ENCODE measurements around the gene SMARCD1. TPM values are rescaled to one million over a fixed set of nuclear protein-coding genes. Genes with fewer than 3 reads are reported as not detected.

SMARCD1 gene
- total and polyA plus RNA-seq, 2 experiments from 2014 or later = 124 to 287 TPM

DNA sequence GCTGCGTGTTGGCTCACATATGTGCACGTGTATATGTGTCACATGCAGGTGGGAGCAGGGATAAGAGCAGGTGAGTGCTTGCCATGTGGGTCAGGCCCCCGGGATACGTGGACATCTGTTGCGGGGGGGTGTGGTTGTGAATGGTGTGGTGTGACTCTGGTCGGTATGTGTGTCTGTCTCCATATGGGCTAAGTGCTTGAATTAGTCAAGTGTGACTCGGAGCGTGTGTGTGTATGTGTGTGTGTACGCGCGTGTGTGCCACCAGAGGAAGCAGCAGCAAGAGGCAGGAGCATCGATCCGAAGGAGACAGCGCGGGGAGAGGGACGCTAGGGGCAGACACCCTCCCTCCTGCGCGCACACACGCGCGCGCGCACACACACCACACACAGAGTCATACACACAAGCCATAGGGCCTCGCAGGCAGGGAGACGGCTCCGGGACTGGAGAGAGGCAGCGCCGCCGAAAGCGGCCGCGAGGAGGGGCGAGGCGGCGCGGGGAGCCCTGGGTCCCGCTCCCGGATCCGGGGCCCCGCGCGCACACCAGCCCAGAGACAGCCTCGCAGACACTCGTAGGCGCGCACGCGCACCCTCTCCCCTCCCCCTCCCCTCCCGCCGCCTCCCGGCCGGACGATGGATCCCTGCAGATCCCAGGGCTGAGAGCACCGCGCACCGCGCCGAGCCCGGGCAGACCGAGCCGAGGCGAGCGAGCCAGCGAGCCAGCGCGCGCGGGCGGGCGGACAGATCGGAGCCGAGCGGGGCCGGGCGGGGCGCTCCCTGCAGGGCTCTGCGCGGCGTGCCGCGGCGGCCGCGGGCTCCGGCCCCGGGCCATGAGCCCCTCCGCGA is 27.9 kb upstream of the SMARCD1 start, which contains the start of gene ASIC1 (continued):
- TF ChIP-seq, protein P1, sequence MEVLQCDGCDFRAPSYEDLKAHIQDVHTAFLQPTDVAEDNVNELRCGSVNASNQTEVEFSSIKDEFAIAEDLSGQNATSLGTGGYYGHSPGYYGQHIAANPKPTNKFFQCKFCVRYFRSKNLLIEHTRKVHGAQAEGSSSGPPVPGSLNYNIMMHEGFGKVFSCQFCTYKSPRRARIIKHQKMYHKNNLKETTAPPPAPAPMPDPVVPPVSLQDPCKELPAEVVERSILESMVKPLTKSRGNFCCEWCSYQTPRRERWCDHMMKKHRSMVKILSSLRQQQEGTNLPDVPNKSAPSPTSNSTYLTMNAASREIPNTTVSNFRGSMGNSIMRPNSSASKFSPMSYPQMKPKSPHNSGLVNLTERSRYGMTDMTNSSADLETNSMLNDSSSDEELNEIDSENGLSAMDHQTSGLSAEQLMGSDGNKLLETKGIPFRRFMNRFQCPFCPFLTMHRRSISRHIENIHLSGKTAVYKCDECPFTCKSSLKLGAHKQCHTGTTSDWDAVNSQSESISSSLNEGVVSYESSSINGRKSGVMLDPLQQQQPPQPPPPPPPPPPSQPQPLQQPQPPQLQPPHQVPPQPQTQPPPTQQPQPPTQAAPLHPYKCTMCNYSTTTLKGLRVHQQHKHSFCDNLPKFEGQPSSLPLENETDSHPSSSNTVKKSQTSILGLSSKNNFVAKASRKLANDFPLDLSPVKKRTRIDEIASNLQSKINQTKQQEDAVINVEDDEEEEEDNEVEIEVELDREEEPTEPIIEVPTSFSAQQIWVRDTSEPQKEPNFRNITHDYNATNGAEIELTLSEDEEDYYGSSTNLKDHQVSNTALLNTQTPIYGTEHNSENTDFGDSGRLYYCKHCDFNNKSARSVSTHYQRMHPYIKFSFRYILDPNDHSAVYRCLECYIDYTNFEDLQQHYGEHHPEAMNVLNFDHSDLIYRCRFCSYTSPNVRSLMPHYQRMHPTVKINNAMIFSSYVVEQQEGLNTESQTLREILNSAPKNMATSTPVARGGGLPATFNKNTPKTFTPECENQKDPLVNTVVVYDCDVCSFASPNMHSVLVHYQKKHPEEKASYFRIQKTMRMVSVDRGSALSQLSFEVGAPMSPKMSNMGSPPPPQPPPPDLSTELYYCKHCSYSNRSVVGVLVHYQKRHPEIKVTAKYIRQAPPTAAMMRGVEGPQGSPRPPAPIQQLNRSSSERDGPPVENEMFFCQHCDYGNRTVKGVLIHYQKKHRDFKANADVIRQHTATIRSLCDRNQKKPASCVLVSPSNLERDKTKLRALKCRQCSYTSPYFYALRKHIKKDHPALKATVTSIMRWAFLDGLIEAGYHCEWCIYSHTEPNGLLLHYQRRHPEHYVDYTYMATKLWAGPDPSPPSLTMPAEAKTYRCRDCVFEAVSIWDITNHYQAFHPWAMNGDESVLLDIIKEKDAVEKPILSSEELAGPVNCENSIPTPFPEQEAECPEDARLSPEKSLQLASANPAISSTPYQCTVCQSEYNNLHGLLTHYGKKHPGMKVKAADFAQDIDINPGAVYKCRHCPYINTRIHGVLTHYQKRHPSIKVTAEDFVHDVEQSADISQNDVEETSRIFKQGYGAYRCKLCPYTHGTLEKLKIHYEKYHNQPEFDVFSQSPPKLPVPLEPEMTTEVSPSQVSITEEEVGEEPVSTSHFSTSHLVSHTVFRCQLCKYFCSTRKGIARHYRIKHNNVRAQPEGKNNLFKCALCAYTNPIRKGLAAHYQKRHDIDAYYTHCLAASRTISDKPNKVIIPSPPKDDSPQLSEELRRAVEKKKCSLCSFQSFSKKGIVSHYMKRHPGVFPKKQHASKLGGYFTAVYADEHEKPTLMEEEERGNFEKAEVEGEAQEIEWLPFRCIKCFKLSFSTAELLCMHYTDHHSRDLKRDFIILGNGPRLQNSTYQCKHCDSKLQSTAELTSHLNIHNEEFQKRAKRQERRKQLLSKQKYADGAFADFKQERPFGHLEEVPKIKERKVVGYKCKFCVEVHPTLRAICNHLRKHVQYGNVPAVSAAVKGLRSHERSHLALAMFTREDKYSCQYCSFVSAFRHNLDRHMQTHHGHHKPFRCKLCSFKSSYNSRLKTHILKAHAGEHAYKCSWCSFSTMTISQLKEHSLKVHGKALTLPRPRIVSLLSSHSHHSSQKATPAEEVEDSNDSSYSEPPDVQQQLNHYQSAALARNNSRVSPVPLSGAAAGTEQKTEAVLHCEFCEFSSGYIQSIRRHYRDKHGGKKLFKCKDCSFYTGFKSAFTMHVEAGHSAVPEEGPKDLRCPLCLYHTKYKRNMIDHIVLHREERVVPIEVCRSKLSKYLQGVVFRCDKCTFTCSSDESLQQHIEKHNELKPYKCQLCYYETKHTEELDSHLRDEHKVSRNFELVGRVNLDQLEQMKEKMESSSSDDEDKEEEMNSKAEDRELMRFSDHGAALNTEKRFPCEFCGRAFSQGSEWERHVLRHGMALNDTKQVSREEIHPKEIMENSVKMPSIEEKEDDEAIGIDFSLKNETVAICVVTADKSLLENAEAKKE (CRISPR knock-in tag; IDR thresholded peaks at IDR 0.05) = no peak
- TF ChIP-seq STAT1 (IDR thresholded peaks at IDR 0.05; ENCODE audit: unreplicated experiment) = no peak
- TF ChIP-seq CTCF (conservative IDR thresholded peaks at IDR 0.05; ENCODE audit: low read depth in 2 of 2) = no peak
- no peak for TF ChIP-seq EZH2 (IDR thresholded peaks at IDR 0.05; ENCODE audit: low read depth, unreplicated experiment)
- no peak for TF ChIP-seq JUNB (IDR thresholded peaks at IDR 0.05; ENCODE audit: unreplicated experiment)
- TF ChIP-seq, protein P2, sequence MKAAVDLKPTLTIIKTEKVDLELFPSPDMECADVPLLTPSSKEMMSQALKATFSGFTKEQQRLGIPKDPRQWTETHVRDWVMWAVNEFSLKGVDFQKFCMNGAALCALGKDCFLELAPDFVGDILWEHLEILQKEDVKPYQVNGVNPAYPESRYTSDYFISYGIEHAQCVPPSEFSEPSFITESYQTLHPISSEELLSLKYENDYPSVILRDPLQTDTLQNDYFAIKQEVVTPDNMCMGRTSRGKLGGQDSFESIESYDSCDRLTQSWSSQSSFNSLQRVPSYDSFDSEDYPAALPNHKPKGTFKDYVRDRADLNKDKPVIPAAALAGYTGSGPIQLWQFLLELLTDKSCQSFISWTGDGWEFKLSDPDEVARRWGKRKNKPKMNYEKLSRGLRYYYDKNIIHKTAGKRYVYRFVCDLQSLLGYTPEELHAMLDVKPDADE (IDR thresholded peaks at IDR 0.05) = no peak
